HCT116 (cell line): Measurements from ENCODE around the gene ZXDC.

Experiments used
- CEBPB ChIP-seq: IDR thresholded peaks from 2 replicates; pipeline ENCODE4 v1.6.1; 2012; ENCODE audit warnings: low read depth
- CTCF ChIP-seq, 3 experiments: fragments of 200-600 bp in 1 of 3; sonication (generic) in 1 of 3; IDR thresholded peaks in 2 of 3; conservative IDR thresholded peaks in 1 of 3; 2 replicates each; pipeline ENCODE4 v1.5.1; 2012 to 2017; ENCODE audit warnings: low read depth in 2 of 3, low read length in 2 of 3, antibody characterized with exemption in 1 of 3, borderline replicate concordance in 1 of 3, control low read depth in 1 of 3, mild to moderate bottlenecking in 1 of 3, mixed read lengths in 1 of 3, mixed run types in 1 of 3, moderate library complexity in 1 of 3; ENCODE audit not compliant: insufficient read depth in 1 of 3
- FOSL1 ChIP-seq: IDR thresholded peaks from 2 replicates; pipeline ENCODE4 v1.6.1; 2012; ENCODE audit warnings: low read depth
- JUND ChIP-seq: IDR thresholded peaks from 2 replicates; pipeline ENCODE4 v1.6.1; 2012
- POLR2A ChIP-seq: IDR thresholded peaks from 2 replicates; pipeline ENCODE4 v1.7.0; 2011; ENCODE audit warnings: borderline replicate concordance; ENCODE audit not compliant: insufficient read depth, insufficient read length; ENCODE audit errors: extremely low read depth
- POLR2AphosphoS5 ChIP-seq: IDR thresholded peaks from 2 replicates; pipeline ENCODE4 v1.6.1; 2011; ENCODE audit warnings: mild to moderate bottlenecking, low read depth, low read length, moderate library complexity
- RAD21 ChIP-seq: IDR thresholded peaks from 2 replicates; pipeline ENCODE4 v1.6.1; 2012; ENCODE audit warnings: low read depth, mild to moderate bottlenecking
- SIN3A ChIP-seq: IDR thresholded peaks from 2 replicates; pipeline ENCODE4 v1.6.1; 2012; ENCODE audit warnings: low read depth

GRCh38 chr3:126438746-126439145 lies 36.9 kb downstream of the ZXDC start:
- no peak for TF ChIP-seq CTCF (IDR thresholded peaks at IDR 0.05 in 2 of 3, conservative IDR thresholded peaks at IDR 0.05 in 1 of 3; ENCODE audit: borderline replicate concordance in 1 of 3, insufficient read depth in 1 of 3, low read depth in 2 of 3, low read length in 2 of 3)
- no peak for TF ChIP-seq RAD21
- no peak for TF ChIP-seq SIN3A
- TF ChIP-seq POLR2AphosphoS5: no peak
- no peak for TF ChIP-seq FOSL1
- no peak for TF ChIP-seq POLR2A
- TF ChIP-seq CEBPB: no peak
- TF ChIP-seq JUND: no peak
